GM12878 (cell line): ENCODE data around the gene MTMR3. TPM values are rescaled to one million over a fixed set of nuclear protein-coding genes. Genes with fewer than 3 reads are reported as not detected.

Source experiments
- ATAC-seq: fragments of 200-7000 bp; cut with Tn5 transposase; 3 replicates; pipeline ENCODE4 v1.9.1; 2020; ENCODE audit warnings: mild to moderate bottlenecking, moderate library complexity
- BruUV-seq: library from RNA; stranded (reverse); fragments of 400-500 nt; replicated peaks from 2 replicates; lab custom pipeline; 2021; lab: Mats Ljungman, UMichigan
- CTCF ChIA-PET: fragments of 300-600 bp; sonication (Branson Sonifier 250); formaldehyde crosslinking; extraction: SDS; loops from one replicate; lab custom pipeline; 2021; ENCODE audit warnings: inconsistent platforms; lab: Yijun Ruan, JAX
- POLR2A ChIA-PET: fragments of 350-600 bp; formaldehyde crosslinking; extraction: SDS; loops from one replicate; lab custom pipeline; 2021; ENCODE audit warnings: inconsistent platforms; lab: Charles Lee
- RAD21 ChIA-PET: fragments of 300-600 bp; sonication (Branson Sonifier 250); formaldehyde crosslinking; loops from one replicate; lab custom pipeline; 2023; ENCODE audit warnings: antibody characterized with exemption; ENCODE audit not compliant: unreplicated experiment; lab: Charles Lee
- SMC1A ChIA-PET: fragments of 300-600 bp; sonication (Branson Sonifier 250); formaldehyde crosslinking; loops from one replicate; lab custom pipeline; 2023; ENCODE audit not compliant: unreplicated experiment, uncharacterized antibody; lab: Charles Lee
- DNase-seq: peaks from one replicate; pipeline ENCODE4 v3.0.0-alpha.2; 2011; ENCODE audit warnings: low read depth, low spot score
- FAIRE-seq: peaks from 3 replicates; lab custom pipeline; 2011; peaks lifted over from hg19 to GRCh38; lab: Jason Lieb, UNC
- H2AFZ ChIP-seq: 2 replicates; pipeline ENCODE4 v1.6.0; 2011; ENCODE audit warnings: low read depth, low read length, control low read depth; ENCODE audit not compliant: control insufficient read depth
- H3K27ac ChIP-seq: 2 replicates; pipeline ENCODE4 v1.5.1; 2011; ENCODE audit warnings: control low read depth; ENCODE audit not compliant: control insufficient read depth, insufficient read depth
- H3K27me3 ChIP-seq, 2 experiments: replicated peaks in 1 of 2; 2 replicates each; pipeline versions ENCODE4 v1.6.0 to v1.6.1; 2011; ENCODE audit warnings: low read length in 1 of 2; ENCODE audit not compliant: control insufficient read depth in 2 of 2, insufficient read depth in 2 of 2
- H3K36me3 ChIP-seq, 2 experiments: 2 replicates each; pipeline ENCODE4 v1.5.1; 2011; ENCODE audit warnings: low read length in 1 of 2; ENCODE audit not compliant: control insufficient read depth in 2 of 2, insufficient read depth in 2 of 2
- H3K4me1 ChIP-seq: 2 replicates; pipeline ENCODE4 v1.6.1; 2011; ENCODE audit warnings: mild to moderate bottlenecking, low read length, moderate library complexity, mixed read lengths; ENCODE audit not compliant: control insufficient read depth, insufficient read depth
- H3K4me2 ChIP-seq: 2 replicates; pipeline ENCODE4 v1.6.0; 2011; ENCODE audit warnings: control low read depth; ENCODE audit not compliant: control insufficient read depth, insufficient read depth
- H3K4me3 ChIP-seq: fragments of 200-600 bp; sonication (generic); 2 replicates; pipeline ENCODE4 v1.5.1; 2016
- H3K79me2 ChIP-seq: 2 replicates; pipeline ENCODE4 v1.6.0; 2011; ENCODE audit warnings: low read length; ENCODE audit not compliant: control insufficient read depth, insufficient read depth
- H3K9ac ChIP-seq: 2 replicates; pipeline ENCODE4 v1.8.0; 2011; ENCODE audit warnings: low read length, control low read depth, mixed read lengths; ENCODE audit not compliant: control insufficient read depth, insufficient read depth
- H3K9me3 ChIP-seq: replicated peaks from 3 replicates; pipeline ENCODE4 v1.5.1; 2011; ENCODE audit warnings: mild to moderate bottlenecking, low read length; ENCODE audit not compliant: control insufficient read depth, insufficient read depth
- H4K20me1 ChIP-seq: 2 replicates; pipeline ENCODE4 v1.6.0; 2011; ENCODE audit not compliant: control insufficient read depth, insufficient read depth
- CBFB ChIP-seq: IDR thresholded peaks from 2 replicates; pipeline ENCODE4 v1.6.1; 2016; ENCODE audit warnings: antibody characterized with exemption, low read depth
- IKZF1 ChIP-seq: fragments of 450-650 bp; conservative IDR thresholded peaks from 2 replicates; pipeline ENCODE4 v1.6.1; 2017; ENCODE audit warnings: antibody characterized with exemption, mild to moderate bottlenecking
- RFX5 ChIP-seq: IDR thresholded peaks from 2 replicates; pipeline ENCODE4 v1.6.1; 2011; ENCODE audit warnings: low read depth, low read length, improper control_type of control experiment
- STAT1 ChIP-seq: fragments of 450-650 bp; conservative IDR thresholded peaks from 2 replicates; pipeline ENCODE4 v1.6.1; 2014; ENCODE audit warnings: antibody characterized with exemption, mild to moderate bottlenecking
- WGBS: methylation state at CpG from one replicate; pipeline ENCODE4 v1.1.6; 2016; ENCODE audit warnings: low lambda C conversion rate; ENCODE audit not compliant: insufficient replicate concordance, insufficient coverage; ENCODE audit errors: missing lambda C conversion rate; 5-methylcytosine and 5-hydroxymethylcytosine counted together
- in situ Hi-C: fragments of 300-500 bp; cut with MboI; formaldehyde crosslinking; loops from 9 replicates; pipeline ENCODE4 v1.14.3; 2018; ENCODE audit warnings: mixed read lengths
- intact Hi-C: fragments of 100-400 bp; cut with micrococcal nuclease; formaldehyde crosslinking; loops from one replicate; pipeline ENCODE4 v1.14.2; 2022; ENCODE audit not compliant: unreplicated experiment
- polyA plus RNA-seq, 11 experiments: library from polyadenylated mRNA; depleted of rRNA in 4 of 11; unstranded in 6 of 11; stranded (reverse) in 5 of 11; fragments of >200 nt; fragmentation: Nextera tagmentation in 4 of 11; fragmentation: Illumina TruSeq in 1 of 11; extraction: Ambion mirVana in 4 of 11; extraction: Trizol in 1 of 11; gene quantifications; 1 replicate in 1 of 11; 2 replicates in 10 of 11; pipeline versions ENCODE4 v1.2.1 to v1.2.3, GENCODE V29; 2011 to 2016; ENCODE audit warnings: inconsistent platforms in 2 of 11, missing spikeins in 2 of 11, low read depth in 1 of 11
- total RNA-seq, 4 experiments: library from RNA; depleted of rRNA in 3 of 4; stranded (reverse); fragments of >200 nt in 3 of 4; fragmentation: Illumina TruSeq in 1 of 4; extraction: Trizol in 1 of 4; gene quantifications; 2 replicates each; pipeline versions ENCODE4 v1.2.1 to v1.2.3, GENCODE V29; 2013 to 2021
- TF ChIP-seq, protein P1 (sequence below): IDR thresholded peaks from 2 replicates; pipeline ENCODE4 v1.6.1; 2011; ENCODE audit warnings: borderline replicate concordance, low read depth, mild to moderate bottlenecking, moderate library complexity, low read length; ENCODE audit not compliant: insufficient read depth, poor library complexity, severe bottlenecking

MTMR3 gene
- total and polyA plus RNA-seq, 10 of the 15 experiments (the other 5 are each of a cell fraction or from before 2014, with no cell fraction given), result 1.4 to 23.7 (median 10.6) TPM

DNA sequence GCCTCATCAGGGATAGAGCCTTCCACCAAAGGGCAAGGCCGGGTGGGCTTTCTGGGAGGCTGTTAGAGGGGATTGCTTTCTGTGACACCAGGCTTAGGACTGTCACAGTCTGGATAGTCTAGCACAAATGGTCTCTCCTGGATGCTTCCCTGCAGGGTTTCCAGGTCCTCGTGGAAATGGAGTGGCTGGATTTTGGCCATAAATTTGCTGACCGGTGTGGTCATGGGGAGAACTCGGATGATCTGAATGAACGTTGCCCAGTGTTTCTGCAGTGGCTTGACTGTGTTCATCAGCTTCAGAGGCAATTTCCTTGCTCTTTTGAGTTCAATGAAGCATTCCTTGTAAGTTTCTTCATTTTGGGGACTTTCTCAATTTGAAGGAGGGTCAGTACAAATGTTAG, 130.2 kb downstream of the MTMR3 start:
- H3K36me3 ChIP-seq, result peaks cover 7 to 11% of the 10 kb centered on the region in 2 experiments
- no peaks in the 10 kb centered on the region for H3K9me3 ChIP-seq
- ChIA-PET SMC1A (interaction anchor here (0.9 to 1.5 kb wide), 3 partner anchors 8 to 400 kb away, joined by 3 to 6 read pairs (median 3); no protein-coding TSS in a partner anchor), CTCF (interaction anchor here (0.6 to 1.5 kb wide), 5 partner anchors 8 to 562 kb away, joined by 3 to 7 read pairs (median 4); no protein-coding TSS in a partner anchor), POLR2A (no interaction called here), RAD21 (no interaction called here)
- ATAC-seq, result no peak
- no peak overlapping the region for H2AFZ ChIP-seq
- WGBS, result 85% methylated on average over 5 of the region's 5 CpGs
- intact Hi-C loops, result no loop called here
- in situ Hi-C loops, result no loop called here
- H3K9ac ChIP-seq, result no peak overlapping the region
- no peaks in the 10 kb centered on the region for H3K27me3 ChIP-seq
- DNase-seq, result no peak
- TF ChIP-seq, protein P1, sequence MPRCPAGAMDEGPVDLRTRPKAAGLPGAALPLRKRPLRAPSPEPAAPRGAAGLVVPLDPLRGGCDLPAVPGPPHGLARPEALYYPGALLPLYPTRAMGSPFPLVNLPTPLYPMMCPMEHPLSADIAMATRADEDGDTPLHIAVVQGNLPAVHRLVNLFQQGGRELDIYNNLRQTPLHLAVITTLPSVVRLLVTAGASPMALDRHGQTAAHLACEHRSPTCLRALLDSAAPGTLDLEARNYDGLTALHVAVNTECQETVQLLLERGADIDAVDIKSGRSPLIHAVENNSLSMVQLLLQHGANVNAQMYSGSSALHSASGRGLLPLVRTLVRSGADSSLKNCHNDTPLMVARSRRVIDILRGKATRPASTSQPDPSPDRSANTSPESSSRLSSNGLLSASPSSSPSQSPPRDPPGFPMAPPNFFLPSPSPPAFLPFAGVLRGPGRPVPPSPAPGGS, result no peak
- H3K4me3 ChIP-seq, result no peak overlapping the region
- no peaks in the 10 kb centered on the region; the same call in 1 of the 2 replicates for H4K20me1 ChIP-seq
- FAIRE-seq, result no peak
- H3K4me1 ChIP-seq, result no peaks in the 10 kb centered on the region
- no TSS peak for BruUV-seq
- no peaks in the 10 kb centered on the region for H3K79me2 ChIP-seq
- no peak overlapping the region for H3K4me2 ChIP-seq
- H3K27ac ChIP-seq, result no peak overlapping the region

DNA sequence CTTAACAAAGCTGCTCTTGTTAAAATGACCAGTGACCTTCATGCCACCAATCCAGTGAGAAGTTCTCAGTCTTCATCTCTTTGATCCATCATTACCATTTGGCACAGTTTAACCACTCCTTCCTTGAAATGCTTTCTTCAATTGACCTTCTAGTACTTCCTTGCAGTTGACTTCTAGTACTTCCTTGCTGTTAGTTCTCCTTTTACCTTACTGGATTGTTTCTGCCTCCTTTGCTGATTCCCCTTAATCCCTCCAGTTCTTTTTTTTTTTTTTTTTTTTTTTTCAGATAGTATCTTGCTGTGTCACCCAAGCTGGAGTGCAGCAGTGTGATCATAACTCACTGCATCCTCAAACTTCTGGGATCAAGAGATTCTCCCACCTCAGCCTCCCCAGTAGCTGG, 131.3 kb downstream of the MTMR3 start:
- Histone ChIP-seq H3K9me3 (no peaks in the 10 kb centered on the region), H3K79me2 (no peaks in the 10 kb centered on the region), H3K4me3 (no peak overlapping the region), H3K4me1 (no peaks in the 10 kb centered on the region), H4K20me1 (no peaks in the 10 kb centered on the region; the same call in 1 of the 2 replicates), H3K36me3 (peaks cover 7 to 11% of the 10 kb centered on the region in 2 experiments), H3K4me2 (no peak overlapping the region), H3K27me3 (no peaks in the 10 kb centered on the region), H2AFZ (no peak overlapping the region), H3K27ac (no peak overlapping the region), H3K9ac (no peak overlapping the region)
- no peak for TF ChIP-seq CBFB
- no peak for TF ChIP-seq RFX5
- no peak for TF ChIP-seq IKZF1
- TF ChIP-seq STAT1, result no peak
- ChIA-PET RAD21 (no interaction called here), SMC1A (interaction anchor here (1.2 to 1.5 kb wide), 2 partner anchors 9 to 62 kb away, joined by 3 to 6 read pairs; no protein-coding TSS in a partner anchor), POLR2A (no interaction called here), CTCF (interaction anchor here (0.8 to 1.1 kb wide), 3 partner anchors 9 to 563 kb away, joined by 3 to 7 read pairs (median 3); no protein-coding TSS in a partner anchor)
- BruUV-seq, result no TSS peak
- intact Hi-C loops, result no loop called here
- ATAC-seq (no peak), DNase-seq (no peak), FAIRE-seq (no peak)
- in situ Hi-C loops, result no loop called here
